Measurements from ENCODE around the gene APOL1.
"Not testable (repeated sequence)": the region's sequence is repeated elsewhere in the genome, so short reads cannot be mapped to it uniquely, and the experiment has no call there.

APOL1 gene

DNA sequence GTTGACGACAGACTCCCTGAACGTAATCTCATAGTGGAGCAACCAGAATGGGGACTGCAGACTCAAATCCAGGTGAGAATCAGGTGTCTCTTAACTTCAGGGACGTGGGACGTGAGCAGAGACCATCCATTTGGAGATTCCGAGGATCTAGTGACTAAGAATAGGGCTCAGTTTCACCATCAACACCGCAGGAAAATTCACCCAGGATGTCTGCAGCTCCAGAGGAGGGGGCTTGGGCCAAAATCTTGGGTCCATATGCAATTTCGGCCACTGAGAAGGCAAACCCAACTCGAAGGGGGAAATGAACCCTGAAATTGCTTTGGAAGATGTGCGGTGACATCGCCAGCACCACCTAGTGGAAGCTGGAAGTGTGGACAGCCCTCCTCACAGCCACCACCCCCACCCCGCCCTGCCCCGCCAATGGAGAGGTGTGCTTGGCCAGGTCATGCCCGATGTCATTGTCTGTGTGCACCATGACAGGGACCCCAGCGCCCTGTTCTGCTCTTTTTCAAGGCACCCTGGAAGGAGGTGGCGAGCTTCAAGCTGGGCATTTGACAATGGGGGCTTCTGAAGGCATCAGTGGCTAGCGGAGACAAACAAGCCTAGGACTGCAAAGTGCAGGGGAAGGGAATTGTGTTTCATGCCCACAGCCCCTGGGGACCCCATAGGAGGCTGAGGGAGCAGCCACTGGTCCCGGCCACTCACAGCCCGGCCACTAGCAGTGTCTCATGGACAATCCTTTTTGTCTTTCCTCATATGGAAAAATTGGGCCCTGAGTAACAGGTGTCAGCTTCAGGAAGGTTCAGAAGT is 24.8 kb downstream of the APOL1 start:
- DNase-seq: no peak

GRCh38 chr22:36279219-36279666 is 26.3 kb downstream of the APOL1 start:
- no peak for DNase-seq

GRCh38 chr22:36280379-36280778 is 27.4 kb downstream of the APOL1 start:
- DNase-seq: no peak

GRCh38 chr22:36281781-36282327 is 28.9 kb downstream of the APOL1 start:
- DNase-seq: no peak

DNA sequence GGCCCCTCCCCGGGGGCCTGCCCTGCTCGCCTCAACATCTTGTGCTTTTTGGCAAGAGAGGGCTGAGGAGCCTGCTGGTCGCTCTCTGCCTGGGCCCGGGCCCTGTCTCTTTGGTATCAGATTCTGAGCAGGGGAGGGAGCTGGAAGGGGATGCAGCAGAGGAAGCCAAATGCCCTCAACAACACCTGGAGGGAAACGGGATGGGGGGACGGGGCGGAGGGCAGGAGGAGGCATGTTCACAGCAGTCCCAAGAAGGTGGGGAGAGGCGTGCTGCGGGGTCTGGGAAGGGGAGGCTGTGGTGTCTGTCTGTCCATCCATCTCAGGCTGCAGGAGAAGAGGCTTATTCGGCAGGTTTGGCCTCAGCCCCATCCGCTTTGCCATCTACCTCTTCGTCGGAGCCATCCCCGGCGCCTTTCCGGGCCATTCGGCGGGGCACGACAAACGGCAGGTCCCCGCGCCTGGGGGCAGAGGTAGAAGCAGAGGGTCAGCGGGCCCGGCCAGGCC is 29.4 kb downstream of the APOL1 start:
- DNase-seq: no peak

GRCh38 chr22:36284171-36284571 is 31.2 kb downstream of the APOL1 start:
- no peak for DNase-seq

DNA sequence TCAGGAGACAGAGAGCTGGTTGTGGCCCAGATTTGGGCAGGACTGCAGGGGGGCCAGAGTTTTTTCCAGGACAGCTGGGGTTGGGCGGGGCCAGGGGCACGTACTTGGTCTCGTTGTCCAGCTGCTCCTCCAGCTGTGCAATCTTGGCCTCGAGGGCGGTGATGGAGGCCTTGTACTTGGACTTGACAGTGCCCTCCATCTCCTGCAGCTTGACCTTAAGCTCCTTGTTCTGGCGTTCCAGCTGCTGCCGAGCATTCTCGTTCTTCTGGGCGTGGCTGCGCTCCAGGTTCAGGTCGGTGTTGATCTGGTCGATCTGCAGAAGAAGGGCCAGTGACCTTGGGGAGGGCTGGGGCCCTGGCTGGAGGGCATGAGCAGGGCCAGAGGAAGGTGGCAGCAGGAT is 32.1 kb downstream of the APOL1 start:
- DNase-seq: no peak

DNA sequence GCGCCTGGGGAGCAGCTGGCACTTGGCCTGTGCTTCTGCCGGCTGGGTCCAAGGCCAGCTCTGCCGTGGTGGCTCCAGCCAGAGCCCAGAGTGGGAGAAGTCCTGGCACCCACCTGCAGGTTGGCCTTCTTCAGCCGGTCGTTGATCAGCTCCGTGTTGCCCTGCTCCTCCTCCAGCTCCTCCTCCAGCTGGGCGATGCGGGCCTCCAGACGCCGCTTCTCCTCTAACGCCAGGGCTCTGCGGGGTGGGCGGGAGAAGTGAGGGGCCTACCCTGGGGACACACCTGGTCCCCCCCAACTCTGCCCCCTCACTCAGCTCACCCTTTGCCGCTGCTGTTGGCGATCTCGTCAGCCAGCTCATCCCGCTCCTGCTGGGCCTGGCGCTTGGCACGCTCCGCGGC is 32.6 kb downstream of the APOL1 start:
- no peak for DNase-seq

DNA sequence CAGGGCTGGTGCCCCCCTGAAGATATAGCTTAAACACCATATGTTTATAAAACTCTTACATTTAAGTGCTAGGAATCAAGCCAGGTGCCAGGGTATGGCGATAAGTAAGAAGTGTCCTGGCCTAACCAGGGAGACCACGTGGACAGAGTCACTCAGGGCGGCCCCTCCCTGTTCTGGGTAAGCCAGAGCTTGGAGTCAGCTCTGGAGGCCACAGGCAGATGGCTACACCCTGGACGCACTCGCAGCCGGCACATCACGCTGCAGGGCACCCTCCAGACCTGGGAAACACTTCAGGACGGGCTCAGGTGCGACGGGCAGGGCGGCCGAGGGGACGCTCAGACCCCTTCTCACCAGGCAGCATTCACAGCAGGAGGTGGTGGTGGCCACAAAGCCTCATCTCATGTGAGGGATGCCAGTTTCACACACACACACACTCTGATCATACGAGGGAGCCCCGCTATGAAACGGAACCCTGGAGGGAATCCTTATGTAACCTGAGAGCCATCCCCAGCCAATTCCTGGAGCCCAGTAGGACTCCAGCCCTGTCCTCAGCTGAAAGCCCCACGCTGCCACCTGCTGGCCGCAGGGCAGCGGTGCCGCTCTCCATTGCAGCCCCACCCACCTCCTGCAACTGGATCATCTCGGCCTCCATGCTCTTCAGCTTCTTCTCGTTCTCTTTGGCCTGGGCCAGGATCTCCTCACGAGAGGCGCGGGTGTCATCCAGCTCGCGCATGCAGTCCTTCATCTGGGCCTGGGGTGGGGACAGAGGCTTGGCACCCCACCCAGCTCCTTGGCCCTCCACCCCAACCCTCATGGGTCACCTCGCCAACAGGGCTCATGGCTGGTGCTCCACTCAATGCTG is 33.4 kb downstream of the APOL1 start:
- peak; percentile 22 for DNase-seq

GRCh38 chr22:36287881-36288515 is 35.1 kb downstream of the APOL1 start:
- no peak for DNase-seq

DNA sequence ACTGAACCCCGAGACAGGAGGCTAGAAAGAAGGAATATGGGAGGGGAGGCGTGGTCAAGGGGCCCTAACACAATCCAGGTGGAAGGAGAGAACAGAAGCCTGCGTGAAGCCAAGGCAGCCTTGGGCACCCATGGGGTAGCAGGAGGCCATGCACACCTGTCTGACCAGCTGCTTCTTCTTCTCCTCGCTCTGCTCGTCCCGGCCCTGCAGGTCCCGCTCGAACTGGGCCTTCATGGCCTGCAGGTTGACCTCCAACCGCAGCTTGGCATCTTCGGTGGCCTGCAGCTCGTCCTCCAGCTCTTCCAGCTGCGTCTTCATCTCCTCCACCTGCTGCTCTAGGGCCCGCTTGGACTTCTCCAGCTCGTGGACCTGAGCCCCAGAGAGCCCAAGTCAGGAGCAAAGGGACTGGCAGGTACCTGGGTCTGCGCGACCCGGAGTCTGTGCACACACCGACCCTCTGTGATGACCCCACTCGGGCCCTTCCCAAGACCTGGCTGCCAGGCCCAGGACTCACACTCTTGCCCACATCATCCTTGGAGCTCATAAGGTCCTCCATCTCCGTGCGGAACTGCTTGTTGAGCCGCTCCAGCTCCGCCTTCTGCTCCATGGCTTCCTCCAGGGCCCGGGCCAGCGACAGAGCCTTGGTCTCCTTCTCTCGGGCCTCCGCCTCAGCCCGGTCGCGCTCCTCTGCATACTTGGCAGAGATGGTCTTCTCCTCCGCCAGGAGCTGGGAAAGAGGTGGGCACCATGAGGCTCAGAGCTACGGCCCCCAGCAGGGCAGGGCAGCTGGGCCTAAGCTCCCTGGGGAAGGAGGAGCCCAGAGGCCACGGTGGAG is 35.9 kb downstream of the APOL1 start:
- no peak for DNase-seq

DNA sequence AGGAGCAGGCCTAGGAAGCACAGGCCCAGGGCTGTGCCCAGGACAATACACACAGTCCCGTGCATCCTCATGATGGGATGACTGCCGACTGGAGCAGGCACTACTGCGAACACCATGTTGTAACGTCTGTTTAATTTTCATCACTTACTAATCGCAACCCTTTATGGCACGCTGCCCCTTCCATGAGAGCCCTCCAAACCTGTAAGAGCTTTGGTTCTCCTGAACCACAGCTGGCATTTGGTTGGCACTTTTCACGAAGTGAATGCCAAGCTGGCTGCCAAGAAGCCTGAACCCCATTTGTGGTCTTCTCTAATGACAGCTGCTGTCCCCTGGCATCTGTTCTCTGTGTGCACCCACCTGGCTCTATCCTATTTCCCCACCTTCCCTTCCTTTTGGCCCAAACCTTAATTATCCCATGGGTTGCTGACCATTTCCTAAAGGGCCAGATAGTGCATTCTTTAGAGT is 36.5 kb downstream of the APOL1 start:
- DNase-seq: no peak

DNA sequence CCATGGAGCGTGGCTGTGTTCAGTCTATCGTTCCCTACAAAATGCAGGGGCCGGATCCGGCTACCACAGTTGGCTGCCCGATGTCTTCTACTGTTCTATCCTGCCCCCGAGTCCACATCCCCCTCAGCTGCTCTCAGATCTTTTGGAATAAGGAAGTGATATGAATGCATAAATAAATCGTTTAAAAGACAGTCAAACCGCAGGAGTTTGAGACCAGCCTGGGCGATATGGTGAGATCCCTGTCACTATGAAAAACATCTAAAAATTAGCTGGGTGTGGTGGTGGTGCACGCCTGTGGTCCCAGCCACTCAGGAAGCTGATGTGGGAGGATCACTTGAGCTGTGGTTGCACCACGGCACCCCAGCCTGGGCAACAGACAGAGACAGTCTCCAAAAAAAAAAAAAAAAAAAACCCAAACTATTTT is 37.0 kb downstream of the APOL1 start:
- not testable (repeated sequence) for DNase-seq

GRCh38 chr22:36290391-36291075 is 37.6 kb downstream of the APOL1 start:
- not testable (repeated sequence) for DNase-seq

DNA sequence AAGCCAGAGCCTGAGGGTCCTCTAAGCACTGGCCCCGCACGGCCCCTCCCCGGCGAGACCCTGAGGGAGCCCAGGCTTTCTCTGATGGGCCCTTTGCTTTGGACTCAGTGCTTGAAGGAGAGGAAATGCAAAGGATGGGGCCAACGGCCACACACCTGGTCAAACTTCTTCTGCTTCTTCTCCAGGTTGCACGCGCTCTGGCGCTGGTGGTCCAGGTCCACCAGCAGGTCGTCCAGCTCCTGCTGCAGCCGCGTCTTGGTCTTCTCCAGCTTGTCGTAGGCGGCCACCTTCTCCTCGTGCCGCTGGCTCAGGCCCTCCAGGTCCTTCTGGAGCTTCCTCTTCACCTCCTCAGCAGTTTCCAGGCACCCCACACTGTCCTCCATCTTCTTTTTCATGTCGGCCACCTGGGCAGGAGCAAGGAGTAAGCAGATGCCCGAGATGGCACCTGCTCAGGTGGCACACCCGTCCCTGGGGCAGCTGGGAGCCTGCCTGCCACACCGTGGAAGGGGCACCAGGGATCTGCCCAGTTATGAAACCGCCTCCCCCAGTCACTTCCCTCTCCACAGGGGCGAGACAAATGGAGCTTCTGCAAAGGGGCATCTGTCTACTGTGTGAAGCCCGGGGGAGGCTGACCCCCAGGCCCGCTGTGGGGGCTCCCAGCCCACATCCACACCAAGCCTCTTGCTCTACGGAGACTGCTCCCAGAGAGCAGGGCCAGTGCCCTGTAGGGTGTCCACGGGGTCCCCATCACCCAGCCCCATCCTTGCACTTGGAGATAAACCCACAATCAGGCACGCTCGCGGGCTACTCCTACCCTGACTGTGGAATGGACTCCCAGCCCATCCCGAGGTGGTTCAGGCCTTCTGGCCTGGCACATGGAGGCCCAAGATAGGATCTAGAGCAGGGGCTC is 39.2 kb downstream of the APOL1 start:
- no peak for DNase-seq

DNA sequence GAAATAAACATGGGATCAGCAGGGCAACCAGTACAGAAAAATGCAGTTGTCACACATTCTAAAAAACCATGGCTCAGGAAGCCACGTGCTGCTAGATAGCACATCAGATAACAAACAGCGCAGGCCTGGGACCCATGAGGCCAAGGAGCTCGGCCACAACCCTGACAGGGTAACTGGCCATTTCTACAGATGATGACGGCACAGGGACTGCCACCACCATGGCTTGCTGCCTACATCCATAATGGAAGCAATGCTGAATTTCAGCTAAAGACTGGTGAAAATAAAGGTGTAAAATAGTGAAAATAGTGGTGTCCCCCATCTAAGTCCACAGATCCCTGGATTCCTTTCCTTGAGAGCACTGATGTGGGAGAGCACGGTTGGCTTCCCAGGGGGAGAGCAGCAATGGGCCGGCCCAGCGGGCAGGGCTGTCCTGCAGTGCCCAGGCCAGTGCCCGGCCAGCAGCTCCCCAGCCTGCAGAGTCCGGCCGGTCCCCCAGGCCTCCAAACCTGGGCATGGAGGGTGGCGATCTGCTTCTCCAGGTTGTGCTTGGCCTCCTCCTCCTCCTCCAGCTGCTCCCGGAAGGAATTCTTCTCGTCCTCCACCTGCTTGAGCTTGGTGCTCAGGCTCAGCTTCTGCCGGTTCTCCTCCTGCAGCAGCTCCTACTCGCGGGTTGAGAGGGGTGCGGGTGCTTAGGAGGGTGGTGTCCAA is 40.0 kb downstream of the APOL1 start:
- DNase-seq: no peak

DNA sequence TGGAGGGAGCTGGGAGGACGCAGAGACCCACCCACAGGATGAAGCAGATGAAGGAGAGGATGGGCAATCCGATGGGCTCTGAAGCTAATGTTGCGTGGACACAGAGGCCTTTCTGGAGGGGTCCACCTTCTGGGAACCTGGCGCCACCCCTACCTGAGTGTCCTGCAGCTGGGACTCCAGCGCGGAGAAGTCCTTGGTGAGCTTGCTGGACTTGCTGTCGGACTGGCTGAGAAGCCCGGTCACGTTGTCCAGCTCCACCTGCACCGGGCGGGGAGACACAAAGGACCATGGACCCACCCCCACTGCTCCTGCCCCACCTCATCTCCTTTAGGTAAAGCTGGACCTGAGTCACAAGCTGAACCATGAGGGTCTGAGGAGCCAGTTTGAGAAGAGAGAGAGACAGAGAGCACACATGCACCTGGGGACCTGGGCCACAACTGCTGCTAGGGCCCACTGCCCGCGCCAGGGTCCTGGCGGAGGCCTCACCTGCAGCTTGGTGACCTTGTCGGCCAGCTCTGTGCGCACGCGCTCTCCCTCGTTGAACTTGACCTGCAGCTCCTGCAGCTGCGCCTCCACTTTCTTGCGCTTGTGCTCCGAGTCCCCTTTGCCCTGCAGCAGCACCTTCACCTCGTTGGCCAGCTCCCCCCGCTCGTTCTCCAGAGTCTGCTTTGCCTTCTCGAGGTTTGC is 40.8 kb downstream of the APOL1 start:
- no peak for DNase-seq

GRCh38 chr22:36294293-36294620 is 41.3 kb downstream of the APOL1 start:
- no peak for DNase-seq

- DNase-seq: no peak
Observed at GRCh38 chr22:36294801-36295200, 41.9 kb downstream of the APOL1 start.
